ENCODE measurements around the gene KLHDC7A.
"Not testable (repeated sequence)": the region's sequence is repeated elsewhere in the genome, so short reads cannot be mapped to it uniquely, and the experiment has no call there.

The KLHDC7A gene

GRCh38 chr1:18480315-18481189 is at the start of gene KLHDC7A:
KLHDC7A (plus strand) TSS chr1:18480930; CDS start chr1:18480982, 52 bp downstream.
- DNase-seq (ENCODE audit: low spot score): no peak

- DNase-seq (ENCODE audit: low spot score): no peak
These were observed 46.7 kb upstream of the KLHDC7A start for GRCh38 chr1:18434041-18434440.

GRCh38 chr1:18440385-18441226 is 40.1 kb upstream of the KLHDC7A start:
- DNase-seq (ENCODE audit: low spot score): no peak

- DNase-seq (ENCODE audit: low spot score): no peak
These were observed 36.9 kb upstream of the KLHDC7A start for GRCh38 chr1:18443587-18444520.

GRCh38 chr1:18444563-18444962 is 36.2 kb upstream of the KLHDC7A start:
- no peak for DNase-seq (ENCODE audit: low spot score)

GRCh38 chr1:18446751-18447150 is 34.0 kb upstream of the KLHDC7A start:
- no peak for DNase-seq (ENCODE audit: low spot score)

- no peak for DNase-seq (ENCODE audit: low spot score)
These were observed 33.1 kb upstream of the KLHDC7A start for GRCh38 chr1:18447509-18448220.

GRCh38 chr1:18448889-18449288 is 31.8 kb upstream of the KLHDC7A start:
- DNase-seq (ENCODE audit: low spot score): no peak

GRCh38 chr1:18452550-18452949 is 28.2 kb upstream of the KLHDC7A start:
- no peak for DNase-seq (ENCODE audit: low spot score)

GRCh38 chr1:18458133-18459092 is 22.3 kb upstream of the KLHDC7A start:
- DNase-seq (ENCODE audit: low spot score): no peak

GRCh38 chr1:18461656-18462055 is 19.1 kb upstream of the KLHDC7A start:
- DNase-seq (ENCODE audit: low spot score): no peak

- DNase-seq (ENCODE audit: low spot score): not testable (repeated sequence)
These were observed 18.2 kb upstream of the KLHDC7A start for GRCh38 chr1:18462517-18462916.

GRCh38 chr1:18463063-18463462 is 17.7 kb upstream of the KLHDC7A start:
- no peak for DNase-seq (ENCODE audit: low spot score)

- no peak for DNase-seq (ENCODE audit: low spot score)
These were observed 16.6 kb upstream of the KLHDC7A start for GRCh38 chr1:18463984-18464664.

GRCh38 chr1:18464665-18465050 is 16.1 kb upstream of the KLHDC7A start:
- DNase-seq (ENCODE audit: low spot score): no peak

- DNase-seq (ENCODE audit: low spot score): no peak
These were observed 14.1 kb upstream of the KLHDC7A start for GRCh38 chr1:18466676-18467075.

- DNase-seq (ENCODE audit: low spot score): no peak
These were observed 12.2 kb upstream of the KLHDC7A start for GRCh38 chr1:18468570-18468969.

GRCh38 chr1:18469514-18469913 is 11.2 kb upstream of the KLHDC7A start:
- no peak for DNase-seq (ENCODE audit: low spot score)

- no peak for DNase-seq (ENCODE audit: low spot score)
These were observed 9.9 kb upstream of the KLHDC7A start for GRCh38 chr1:18470671-18471355.
